ENCODE results near the gene UBE2J2. TPM values are rescaled to one million over a fixed set of nuclear protein-coding genes. Genes with fewer than 3 reads are reported as not detected.

The UBE2J2 gene
- total and polyA plus RNA-seq, 8 donors = 14.0 to 252 (median 46.5) TPM

GRCh38 chr1:1216770-1217620 is 56.7 kb downstream of the UBE2J2 start:
- H3K9me3 ChIP-seq = no peaks in the 10 kb centered on the region
- H3K36me3 ChIP-seq = peaks cover 27 to 69% (median 67%) of the 10 kb centered on the region in 4 donors
- intact Hi-C loops (cut with DNase I; ENCODE audit: low total_unique reads) = no loop called here
- peaks cover 0 to 13% (median 0%) of the 10 kb centered on the region in 3 donors for H3K27me3 ChIP-seq
- peaks cover 4 to 37% (median 27%) of the 10 kb centered on the region in 4 donors for H3K4me1 ChIP-seq
- H3K27ac ChIP-seq = peak overlapping the region in 1 of 5 donors; percentile 42
- WGBS, 5 donors = 82 to 91% (median 89%) methylated on average over 37 to 74 of the region's 74 CpGs
- no peak for DNase-seq
- H3K4me3 ChIP-seq = no peak overlapping the region
- TF ChIP-seq CTCF (IDR thresholded peaks at IDR 0.05) (no peak), POLR2AphosphoS5 (IDR thresholded peaks at IDR 0.05) (no peak), EP300 (IDR thresholded peaks at IDR 0.05) (no peak), POLR2A (IDR thresholded peaks at IDR 0.05) (no peak)

GRCh38 chr1:1215881-1216605 is 57.6 kb downstream of the UBE2J2 start:
- peaks cover 4 to 37% (median 25%) of the 10 kb centered on the region in 4 donors for H3K4me1 ChIP-seq
- WGBS, 5 donors = 89 to 94% (median 91%) methylated on average over 5 to 21 of the region's 21 CpGs
- DNase-seq = no peak
- H3K27me3 ChIP-seq = peaks cover 0 to 13% (median 0%) of the 10 kb centered on the region in 3 donors
- intact Hi-C loops (cut with DNase I; ENCODE audit: low total_unique reads) = no loop called here
- peak overlapping the region in 1 of 5 donors; percentile 42 for H3K27ac ChIP-seq
- H3K36me3 ChIP-seq = peaks cover 25 to 59% (median 57%) of the 10 kb centered on the region in 4 donors
- H3K4me3 ChIP-seq = no peak overlapping the region
- H3K9me3 ChIP-seq = no peaks in the 10 kb centered on the region
- TF ChIP-seq POLR2A (IDR thresholded peaks at IDR 0.05) (no peak), EP300 (IDR thresholded peaks at IDR 0.05) (no peak), CTCF (IDR thresholded peaks at IDR 0.05) (no peak), POLR2AphosphoS5 (IDR thresholded peaks at IDR 0.05) (no peak)

- peaks cover 0 to 13% (median 0%) of the 10 kb centered on the region in 3 donors for H3K27me3 ChIP-seq
- H3K4me1 ChIP-seq = peaks cover 4 to 37% (median 25%) of the 10 kb centered on the region in 4 donors
- H3K4me3 ChIP-seq = no peak overlapping the region
- TF ChIP-seq CTCF (IDR thresholded peaks at IDR 0.05) = no peak
- TF ChIP-seq POLR2AphosphoS5 (IDR thresholded peaks at IDR 0.05) = no peak
- no peak for TF ChIP-seq POLR2A (IDR thresholded peaks at IDR 0.05)
- no peak for TF ChIP-seq EP300 (IDR thresholded peaks at IDR 0.05)
- DNase-seq = no peak
- 39 to 55% (median 47%) methylated on average over 9 to 11 of the region's 11 CpGs for WGBS, 5 donors
- intact Hi-C loops (cut with DNase I; ENCODE audit: low total_unique reads) = no loop called here
- H3K27ac ChIP-seq = no peak overlapping the region
- peaks cover 25 to 51% (median 49%) of the 10 kb centered on the region in 4 donors for H3K36me3 ChIP-seq
- no peaks in the 10 kb centered on the region for H3K9me3 ChIP-seq
Observed at GRCh38 chr1:1215080-1215676, 58.5 kb downstream of the UBE2J2 start.

All from stomach (tissue), 9 donors.